Tibial nerve (tissue), 3 donors: ENCODE measurements around the gene NDUFS4.

Source experiments
- CTCF ChIP-seq, 5 experiments: fragments of 200-600 bp in 3 of 5; fragments of 450-650 bp in 2 of 5; sonication (generic) in 3 of 5; IDR thresholded peaks; one replicate each; pipeline ENCODE4 v1.5.1; 2016 to 2019; ENCODE audit warnings: antibody characterized with exemption in 5 of 5, mild to moderate bottlenecking in 3 of 5, moderate library complexity in 2 of 5
- POLR2A ChIP-seq, 2 donors: fragments of 450-650 bp; IDR thresholded peaks; one replicate each; pipeline ENCODE4 v1.6.1; 2017; ENCODE audit warnings: antibody characterized with exemption in 2 of 2, mild to moderate bottlenecking in 2 of 2, moderate library complexity in 2 of 2

GRCh38 chr5:53557386-53557785, 3.1 kb upstream of the NDUFS4 start:
- TF ChIP-seq POLR2A (IDR thresholded peaks at IDR 0.05): no peak
- no peak for TF ChIP-seq CTCF (IDR thresholded peaks at IDR 0.05)
